ENCODE measurements around the gene HELLS. TPM values are rescaled to one million over a fixed set of nuclear protein-coding genes. Genes with fewer than 3 reads are reported as not detected.

Gene HELLS
- total and polyA plus RNA-seq, 2 experiments from 2014 or later, result 776 to 913 TPM

DNA sequence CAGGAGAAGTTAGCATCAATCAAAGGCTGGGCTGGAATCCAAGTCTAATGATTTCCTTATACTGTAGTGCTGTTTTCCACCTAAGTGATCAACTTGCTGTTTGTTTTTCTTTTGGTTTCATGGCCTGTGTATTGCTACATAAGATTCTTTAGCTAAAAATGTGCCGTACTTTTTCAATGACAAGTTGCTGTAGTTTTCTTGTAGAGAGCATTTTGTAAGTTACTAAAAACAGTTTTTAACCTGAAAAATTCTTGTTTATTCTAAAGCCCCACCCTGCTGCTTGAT is 1.3 kb downstream of the HELLS start:
- no peaks in the 10 kb centered on the region for H3K27me3 ChIP-seq (ENCODE audit: insufficient read depth)
- peak overlapping the region; percentile 92 for H3K4me2 ChIP-seq
- H3F3A ChIP-seq (replicated peaks; ENCODE audit: low read depth), result no peaks in the 10 kb centered on the region; the same call in 1 of the 2 replicates
- no peak overlapping the region for H2AFZ ChIP-seq
- H3K27ac Mint-ChIP-seq, result peak overlapping the region; percentile 100
- peaks cover 66% of the 10 kb centered on the region for H3K79me2 ChIP-seq (replicated peaks; ENCODE audit: insufficient read depth)
- ATAC-seq, result no peak
- peak overlapping the region; percentile 97 for H3K4me3 ChIP-seq
- DNase-seq (ENCODE audit: low spot score), result no peak
- H3K4me1 Mint-ChIP-seq, result peaks cover 25% of the 10 kb centered on the region
- TF ChIP-seq, protein P1, sequence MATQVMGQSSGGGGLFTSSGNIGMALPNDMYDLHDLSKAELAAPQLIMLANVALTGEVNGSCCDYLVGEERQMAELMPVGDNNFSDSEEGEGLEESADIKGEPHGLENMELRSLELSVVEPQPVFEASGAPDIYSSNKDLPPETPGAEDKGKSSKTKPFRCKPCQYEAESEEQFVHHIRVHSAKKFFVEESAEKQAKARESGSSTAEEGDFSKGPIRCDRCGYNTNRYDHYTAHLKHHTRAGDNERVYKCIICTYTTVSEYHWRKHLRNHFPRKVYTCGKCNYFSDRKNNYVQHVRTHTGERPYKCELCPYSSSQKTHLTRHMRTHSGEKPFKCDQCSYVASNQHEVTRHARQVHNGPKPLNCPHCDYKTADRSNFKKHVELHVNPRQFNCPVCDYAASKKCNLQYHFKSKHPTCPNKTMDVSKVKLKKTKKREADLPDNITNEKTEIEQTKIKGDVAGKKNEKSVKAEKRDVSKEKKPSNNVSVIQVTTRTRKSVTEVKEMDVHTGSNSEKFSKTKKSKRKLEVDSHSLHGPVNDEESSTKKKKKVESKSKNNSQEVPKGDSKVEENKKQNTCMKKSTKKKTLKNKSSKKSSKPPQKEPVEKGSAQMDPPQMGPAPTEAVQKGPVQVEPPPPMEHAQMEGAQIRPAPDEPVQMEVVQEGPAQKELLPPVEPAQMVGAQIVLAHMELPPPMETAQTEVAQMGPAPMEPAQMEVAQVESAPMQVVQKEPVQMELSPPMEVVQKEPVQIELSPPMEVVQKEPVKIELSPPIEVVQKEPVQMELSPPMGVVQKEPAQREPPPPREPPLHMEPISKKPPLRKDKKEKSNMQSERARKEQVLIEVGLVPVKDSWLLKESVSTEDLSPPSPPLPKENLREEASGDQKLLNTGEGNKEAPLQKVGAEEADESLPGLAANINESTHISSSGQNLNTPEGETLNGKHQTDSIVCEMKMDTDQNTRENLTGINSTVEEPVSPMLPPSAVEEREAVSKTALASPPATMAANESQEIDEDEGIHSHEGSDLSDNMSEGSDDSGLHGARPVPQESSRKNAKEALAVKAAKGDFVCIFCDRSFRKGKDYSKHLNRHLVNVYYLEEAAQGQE (IDR thresholded peaks at IDR 0.05; ENCODE audit: unreplicated experiment), result no peak
- TF ChIP-seq CREB1 (CRISPR knock-in tag; IDR thresholded peaks at IDR 0.05; ENCODE audit: low read depth) (no peak), POLR2AphosphoS5 (IDR thresholded peaks at IDR 0.05; ENCODE audit: low read depth) (no peak), ZNF114 (CRISPR knock-in tag; IDR thresholded peaks at IDR 0.05) (no peak), JUNB (IDR thresholded peaks at IDR 0.05; ENCODE audit: unreplicated experiment) (no peak), EZH2 (IDR thresholded peaks at IDR 0.05; ENCODE audit: low read depth, unreplicated experiment) (no peak), ZNF331 (CRISPR knock-in tag; IDR thresholded peaks at IDR 0.05; ENCODE audit: low read depth) (no peak), STAT1 (IDR thresholded peaks at IDR 0.05; ENCODE audit: unreplicated experiment) (no peak), NANOG (IDR thresholded peaks at IDR 0.05; ENCODE audit: borderline replicate concordance) (no peak), EZH2phosphoT487 (IDR thresholded peaks at IDR 0.05; ENCODE audit: unreplicated experiment) (no peak)
- TF ChIP-seq, protein P2, sequence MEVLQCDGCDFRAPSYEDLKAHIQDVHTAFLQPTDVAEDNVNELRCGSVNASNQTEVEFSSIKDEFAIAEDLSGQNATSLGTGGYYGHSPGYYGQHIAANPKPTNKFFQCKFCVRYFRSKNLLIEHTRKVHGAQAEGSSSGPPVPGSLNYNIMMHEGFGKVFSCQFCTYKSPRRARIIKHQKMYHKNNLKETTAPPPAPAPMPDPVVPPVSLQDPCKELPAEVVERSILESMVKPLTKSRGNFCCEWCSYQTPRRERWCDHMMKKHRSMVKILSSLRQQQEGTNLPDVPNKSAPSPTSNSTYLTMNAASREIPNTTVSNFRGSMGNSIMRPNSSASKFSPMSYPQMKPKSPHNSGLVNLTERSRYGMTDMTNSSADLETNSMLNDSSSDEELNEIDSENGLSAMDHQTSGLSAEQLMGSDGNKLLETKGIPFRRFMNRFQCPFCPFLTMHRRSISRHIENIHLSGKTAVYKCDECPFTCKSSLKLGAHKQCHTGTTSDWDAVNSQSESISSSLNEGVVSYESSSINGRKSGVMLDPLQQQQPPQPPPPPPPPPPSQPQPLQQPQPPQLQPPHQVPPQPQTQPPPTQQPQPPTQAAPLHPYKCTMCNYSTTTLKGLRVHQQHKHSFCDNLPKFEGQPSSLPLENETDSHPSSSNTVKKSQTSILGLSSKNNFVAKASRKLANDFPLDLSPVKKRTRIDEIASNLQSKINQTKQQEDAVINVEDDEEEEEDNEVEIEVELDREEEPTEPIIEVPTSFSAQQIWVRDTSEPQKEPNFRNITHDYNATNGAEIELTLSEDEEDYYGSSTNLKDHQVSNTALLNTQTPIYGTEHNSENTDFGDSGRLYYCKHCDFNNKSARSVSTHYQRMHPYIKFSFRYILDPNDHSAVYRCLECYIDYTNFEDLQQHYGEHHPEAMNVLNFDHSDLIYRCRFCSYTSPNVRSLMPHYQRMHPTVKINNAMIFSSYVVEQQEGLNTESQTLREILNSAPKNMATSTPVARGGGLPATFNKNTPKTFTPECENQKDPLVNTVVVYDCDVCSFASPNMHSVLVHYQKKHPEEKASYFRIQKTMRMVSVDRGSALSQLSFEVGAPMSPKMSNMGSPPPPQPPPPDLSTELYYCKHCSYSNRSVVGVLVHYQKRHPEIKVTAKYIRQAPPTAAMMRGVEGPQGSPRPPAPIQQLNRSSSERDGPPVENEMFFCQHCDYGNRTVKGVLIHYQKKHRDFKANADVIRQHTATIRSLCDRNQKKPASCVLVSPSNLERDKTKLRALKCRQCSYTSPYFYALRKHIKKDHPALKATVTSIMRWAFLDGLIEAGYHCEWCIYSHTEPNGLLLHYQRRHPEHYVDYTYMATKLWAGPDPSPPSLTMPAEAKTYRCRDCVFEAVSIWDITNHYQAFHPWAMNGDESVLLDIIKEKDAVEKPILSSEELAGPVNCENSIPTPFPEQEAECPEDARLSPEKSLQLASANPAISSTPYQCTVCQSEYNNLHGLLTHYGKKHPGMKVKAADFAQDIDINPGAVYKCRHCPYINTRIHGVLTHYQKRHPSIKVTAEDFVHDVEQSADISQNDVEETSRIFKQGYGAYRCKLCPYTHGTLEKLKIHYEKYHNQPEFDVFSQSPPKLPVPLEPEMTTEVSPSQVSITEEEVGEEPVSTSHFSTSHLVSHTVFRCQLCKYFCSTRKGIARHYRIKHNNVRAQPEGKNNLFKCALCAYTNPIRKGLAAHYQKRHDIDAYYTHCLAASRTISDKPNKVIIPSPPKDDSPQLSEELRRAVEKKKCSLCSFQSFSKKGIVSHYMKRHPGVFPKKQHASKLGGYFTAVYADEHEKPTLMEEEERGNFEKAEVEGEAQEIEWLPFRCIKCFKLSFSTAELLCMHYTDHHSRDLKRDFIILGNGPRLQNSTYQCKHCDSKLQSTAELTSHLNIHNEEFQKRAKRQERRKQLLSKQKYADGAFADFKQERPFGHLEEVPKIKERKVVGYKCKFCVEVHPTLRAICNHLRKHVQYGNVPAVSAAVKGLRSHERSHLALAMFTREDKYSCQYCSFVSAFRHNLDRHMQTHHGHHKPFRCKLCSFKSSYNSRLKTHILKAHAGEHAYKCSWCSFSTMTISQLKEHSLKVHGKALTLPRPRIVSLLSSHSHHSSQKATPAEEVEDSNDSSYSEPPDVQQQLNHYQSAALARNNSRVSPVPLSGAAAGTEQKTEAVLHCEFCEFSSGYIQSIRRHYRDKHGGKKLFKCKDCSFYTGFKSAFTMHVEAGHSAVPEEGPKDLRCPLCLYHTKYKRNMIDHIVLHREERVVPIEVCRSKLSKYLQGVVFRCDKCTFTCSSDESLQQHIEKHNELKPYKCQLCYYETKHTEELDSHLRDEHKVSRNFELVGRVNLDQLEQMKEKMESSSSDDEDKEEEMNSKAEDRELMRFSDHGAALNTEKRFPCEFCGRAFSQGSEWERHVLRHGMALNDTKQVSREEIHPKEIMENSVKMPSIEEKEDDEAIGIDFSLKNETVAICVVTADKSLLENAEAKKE (CRISPR knock-in tag; IDR thresholded peaks at IDR 0.05), result no peak
- TF ChIP-seq, protein P3, sequence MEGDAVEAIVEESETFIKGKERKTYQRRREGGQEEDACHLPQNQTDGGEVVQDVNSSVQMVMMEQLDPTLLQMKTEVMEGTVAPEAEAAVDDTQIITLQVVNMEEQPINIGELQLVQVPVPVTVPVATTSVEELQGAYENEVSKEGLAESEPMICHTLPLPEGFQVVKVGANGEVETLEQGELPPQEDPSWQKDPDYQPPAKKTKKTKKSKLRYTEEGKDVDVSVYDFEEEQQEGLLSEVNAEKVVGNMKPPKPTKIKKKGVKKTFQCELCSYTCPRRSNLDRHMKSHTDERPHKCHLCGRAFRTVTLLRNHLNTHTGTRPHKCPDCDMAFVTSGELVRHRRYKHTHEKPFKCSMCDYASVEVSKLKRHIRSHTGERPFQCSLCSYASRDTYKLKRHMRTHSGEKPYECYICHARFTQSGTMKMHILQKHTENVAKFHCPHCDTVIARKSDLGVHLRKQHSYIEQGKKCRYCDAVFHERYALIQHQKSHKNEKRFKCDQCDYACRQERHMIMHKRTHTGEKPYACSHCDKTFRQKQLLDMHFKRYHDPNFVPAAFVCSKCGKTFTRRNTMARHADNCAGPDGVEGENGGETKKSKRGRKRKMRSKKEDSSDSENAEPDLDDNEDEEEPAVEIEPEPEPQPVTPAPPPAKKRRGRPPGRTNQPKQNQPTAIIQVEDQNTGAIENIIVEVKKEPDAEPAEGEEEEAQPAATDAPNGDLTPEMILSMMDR (conservative IDR thresholded peaks at IDR 0.05; ENCODE audit: low read depth in 2 of 2), result no peak
- TF ChIP-seq, protein P4, sequence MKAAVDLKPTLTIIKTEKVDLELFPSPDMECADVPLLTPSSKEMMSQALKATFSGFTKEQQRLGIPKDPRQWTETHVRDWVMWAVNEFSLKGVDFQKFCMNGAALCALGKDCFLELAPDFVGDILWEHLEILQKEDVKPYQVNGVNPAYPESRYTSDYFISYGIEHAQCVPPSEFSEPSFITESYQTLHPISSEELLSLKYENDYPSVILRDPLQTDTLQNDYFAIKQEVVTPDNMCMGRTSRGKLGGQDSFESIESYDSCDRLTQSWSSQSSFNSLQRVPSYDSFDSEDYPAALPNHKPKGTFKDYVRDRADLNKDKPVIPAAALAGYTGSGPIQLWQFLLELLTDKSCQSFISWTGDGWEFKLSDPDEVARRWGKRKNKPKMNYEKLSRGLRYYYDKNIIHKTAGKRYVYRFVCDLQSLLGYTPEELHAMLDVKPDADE (IDR thresholded peaks at IDR 0.05), result no peak
- peak overlapping the region; percentile 95 for H3K27ac ChIP-seq (ENCODE audit: low read depth)
- peaks cover 41% of the 10 kb centered on the region for H3K4me1 ChIP-seq (ENCODE audit: insufficient read depth)
- H4K20me1 ChIP-seq (replicated peaks; ENCODE audit: insufficient read depth), result peaks cover 11% of the 10 kb centered on the region; the same call in 1 of the 2 replicates
- H3K9me3 Mint-ChIP-seq, result peaks cover 3% of the 10 kb centered on the region; the same call in 1 of the 3 replicates
- peaks cover 53% of the 10 kb centered on the region for H3K36me3 Mint-ChIP-seq (ENCODE audit: low read depth)
- no peaks in the 10 kb centered on the region for H3K9me2 ChIP-seq (ENCODE audit: insufficient read depth)
- H3K27me3 Mint-ChIP-seq (ENCODE audit: insufficient read depth, low read depth, poor library complexity), result peaks cover 15% of the 10 kb centered on the region
- peaks cover 18% of the 10 kb centered on the region; the same call in 1 of the 2 replicates for H3K36me3 ChIP-seq (ENCODE audit: insufficient read depth)
- H3K4me3 Mint-ChIP-seq, result peak overlapping the region; percentile 100

Data from GM23338 (cell line).